HG03342 (cell line): ENCODE data around the gene CXCR5.

ENCODE experiments used
- ATAC-seq: cut with Tn5 transposase; IDR thresholded peaks from one replicate; pipeline ENCODE4 v1.9.1; 2021; ENCODE audit warnings: mild to moderate bottlenecking, moderate library complexity; ENCODE audit not compliant: unreplicated experiment

CXCR5 gene

DNA sequence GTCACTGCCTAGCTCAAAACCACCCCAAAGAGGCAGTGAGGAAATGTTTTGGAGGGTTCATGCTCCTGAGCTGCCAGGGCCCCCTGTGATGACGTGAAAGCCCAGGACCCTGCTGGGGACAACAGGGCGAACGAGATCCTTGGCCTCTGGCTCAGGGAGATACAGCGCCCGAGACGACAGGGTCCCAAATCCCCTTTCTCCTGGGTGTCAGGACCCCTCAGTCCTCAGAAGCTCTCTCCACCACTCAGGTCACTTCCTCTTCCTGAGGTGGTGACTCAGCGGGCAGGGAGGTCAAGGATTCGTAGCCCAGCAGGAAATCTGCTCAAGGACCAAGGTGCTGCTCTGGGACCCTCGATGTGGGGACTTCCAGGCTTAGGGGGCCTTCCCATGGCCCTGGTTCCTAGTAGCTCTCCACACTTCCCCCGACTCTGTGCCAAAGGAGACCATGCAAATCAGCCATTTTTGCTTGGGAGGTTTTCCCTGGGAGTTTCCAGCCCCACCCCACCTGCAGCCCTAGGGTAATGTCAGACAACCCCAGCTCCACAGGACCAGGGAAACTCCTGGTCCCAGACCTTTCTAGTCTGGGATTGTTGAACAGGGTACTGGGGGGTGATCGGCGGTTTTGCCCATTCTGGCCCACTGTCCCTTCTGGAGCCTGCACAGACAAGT is 29.2 kb downstream of the CXCR5 start:
- no peak for ATAC-seq

DNA sequence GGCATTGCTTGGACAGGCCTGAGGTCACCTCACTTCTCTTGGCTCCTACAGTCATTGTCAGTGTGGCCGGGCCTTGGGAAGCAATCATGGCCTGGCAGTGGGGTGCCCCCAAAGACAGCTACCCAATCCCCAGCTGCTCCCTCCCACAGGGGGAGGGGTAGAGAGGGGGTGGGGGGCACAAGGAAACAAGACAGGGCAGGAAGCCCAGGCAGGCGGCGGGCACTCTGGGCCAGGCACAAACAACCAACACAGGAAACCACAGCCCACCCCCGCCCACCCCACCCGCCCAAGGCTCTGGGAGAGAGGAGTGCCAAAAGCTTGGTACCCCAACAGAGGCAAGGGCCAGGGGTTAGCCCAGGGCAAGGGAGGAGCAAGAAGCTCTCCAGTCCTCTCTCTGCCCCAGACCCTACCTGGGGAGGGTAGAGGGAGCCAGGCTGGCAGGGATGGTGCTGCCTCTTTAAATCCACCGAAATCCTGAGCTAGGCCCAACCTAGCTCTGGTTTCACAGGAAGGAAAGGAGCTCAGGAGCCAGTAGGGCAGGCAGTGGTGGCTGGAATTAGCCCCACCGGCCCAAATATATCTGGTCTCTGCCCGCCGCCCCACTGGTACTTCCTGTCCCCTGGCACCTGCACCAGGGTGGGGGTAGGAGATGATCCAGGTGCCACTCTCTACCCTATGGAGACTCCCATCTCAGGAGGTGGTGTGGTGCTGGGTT is 29.9 kb downstream of the CXCR5 start:
- no peak for ATAC-seq

DNA sequence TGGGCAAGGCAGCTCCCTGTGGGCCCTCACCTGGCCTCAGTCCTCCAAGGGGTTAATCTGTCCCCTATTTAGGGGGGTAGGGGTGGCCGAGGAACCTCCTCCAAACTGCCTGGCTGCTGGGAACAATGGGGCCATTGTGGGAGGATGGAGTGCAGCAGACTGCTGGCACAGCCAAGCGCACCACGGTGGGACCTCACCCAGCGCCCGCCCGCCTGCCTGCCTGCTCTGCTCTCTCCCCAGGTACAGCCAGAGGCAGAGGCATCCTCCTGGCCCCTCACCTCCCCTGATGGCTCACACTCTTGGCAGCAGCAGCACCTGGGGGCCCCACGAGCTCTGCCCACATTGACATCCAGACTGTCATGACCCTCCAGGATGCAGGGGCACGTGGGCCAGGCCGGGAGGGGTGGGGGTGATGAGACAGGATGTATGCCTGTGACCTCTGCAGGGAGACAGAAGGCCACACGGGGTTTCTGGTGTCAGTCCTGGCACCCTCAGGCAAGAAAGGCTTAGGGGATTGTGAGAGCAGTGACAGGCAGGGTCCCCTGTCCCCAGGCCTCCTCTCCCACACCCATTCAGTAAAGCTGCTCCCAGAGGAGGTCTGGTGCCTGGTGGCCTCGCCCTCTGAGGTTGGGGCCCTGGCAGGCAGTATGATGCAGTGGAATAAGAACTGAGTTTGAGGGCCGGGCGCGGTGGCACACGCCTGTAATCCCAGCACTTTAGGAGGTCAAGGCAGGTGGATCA is 30.7 kb downstream of the CXCR5 start:
- ATAC-seq = no peak

DNA sequence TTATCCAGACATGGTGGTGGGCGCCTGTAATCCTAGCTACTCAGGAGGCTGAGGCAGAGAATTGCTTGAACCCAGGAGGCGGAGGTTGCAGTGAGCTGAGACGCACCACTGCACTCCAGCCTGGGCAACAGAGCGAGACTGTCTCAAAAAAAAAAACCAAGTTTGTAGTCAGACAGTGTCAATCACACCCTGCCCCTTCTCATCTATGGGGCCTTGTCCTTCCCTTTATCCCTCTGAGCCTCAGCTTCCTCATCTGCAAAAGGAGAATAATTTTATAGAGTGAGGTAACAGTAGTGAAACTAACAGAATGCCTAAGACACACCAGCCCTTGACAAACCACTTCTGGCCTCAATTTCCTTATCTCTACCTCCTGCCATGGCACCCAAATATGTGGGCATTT is 31.3 kb downstream of the CXCR5 start:
- no peak for ATAC-seq

DNA sequence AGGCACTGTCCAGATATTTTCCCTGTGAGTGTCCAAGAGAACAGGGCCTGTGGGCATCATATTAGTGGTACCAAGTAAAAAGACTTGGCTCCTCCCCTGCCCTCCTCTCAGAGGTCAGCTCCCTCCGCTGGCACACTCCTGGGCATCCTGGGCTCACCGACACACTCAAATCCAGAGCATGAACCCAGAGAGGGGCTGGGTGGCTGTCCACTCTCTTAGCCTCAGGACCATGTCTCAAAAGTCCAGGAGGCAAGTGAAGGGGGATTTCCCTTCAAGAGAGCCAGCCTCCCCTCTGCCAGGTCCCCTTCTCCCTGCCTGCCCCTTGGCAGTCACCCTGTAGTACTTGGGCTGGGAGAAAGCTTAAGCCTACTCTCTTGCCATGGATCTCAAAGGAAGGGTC is 31.7 kb downstream of the CXCR5 start:
- ATAC-seq = no peak

DNA sequence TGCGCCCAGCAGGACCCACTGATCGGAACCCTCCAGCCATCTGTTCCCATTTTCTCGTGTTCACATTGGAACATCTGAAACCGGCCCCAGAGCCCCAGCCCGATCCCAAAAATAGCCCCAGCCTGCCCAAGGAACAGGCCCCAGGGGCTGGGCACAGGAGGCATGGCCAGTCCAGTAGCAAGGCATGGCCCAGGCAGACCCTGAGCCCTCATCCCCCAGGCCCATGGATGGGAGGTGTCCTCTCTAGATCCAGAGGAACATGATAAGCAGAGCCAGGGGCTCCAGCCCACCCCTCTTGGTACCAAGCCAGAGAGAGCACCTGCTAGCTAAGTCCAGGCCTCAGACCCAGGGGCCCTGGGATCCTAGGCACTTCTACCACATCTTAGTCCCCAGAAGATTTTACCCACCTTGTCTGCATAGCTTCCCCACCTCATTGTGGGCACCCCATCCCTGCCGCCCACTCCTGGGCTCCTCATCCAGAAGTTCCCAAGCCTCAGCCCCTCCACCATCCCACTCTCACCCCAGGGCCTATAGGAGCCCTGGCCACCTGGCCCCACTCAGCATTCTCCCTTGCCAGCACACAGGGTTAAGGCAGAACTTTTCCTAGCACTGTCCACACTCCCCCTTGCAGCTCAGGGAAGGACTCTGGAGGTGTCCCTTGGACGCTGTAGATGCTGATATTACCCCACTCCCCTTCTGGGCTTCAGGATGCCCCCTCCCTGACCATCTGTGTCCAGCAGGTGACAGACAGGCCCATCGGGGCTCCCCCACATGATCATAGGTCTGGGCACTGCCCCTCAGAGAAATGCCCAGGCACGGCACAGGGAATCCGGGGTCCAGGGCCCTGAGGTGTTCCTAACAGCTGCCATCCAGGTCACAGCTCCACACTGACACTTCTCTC is 32.5 kb downstream of the CXCR5 start:
- ATAC-seq = no peak

DNA sequence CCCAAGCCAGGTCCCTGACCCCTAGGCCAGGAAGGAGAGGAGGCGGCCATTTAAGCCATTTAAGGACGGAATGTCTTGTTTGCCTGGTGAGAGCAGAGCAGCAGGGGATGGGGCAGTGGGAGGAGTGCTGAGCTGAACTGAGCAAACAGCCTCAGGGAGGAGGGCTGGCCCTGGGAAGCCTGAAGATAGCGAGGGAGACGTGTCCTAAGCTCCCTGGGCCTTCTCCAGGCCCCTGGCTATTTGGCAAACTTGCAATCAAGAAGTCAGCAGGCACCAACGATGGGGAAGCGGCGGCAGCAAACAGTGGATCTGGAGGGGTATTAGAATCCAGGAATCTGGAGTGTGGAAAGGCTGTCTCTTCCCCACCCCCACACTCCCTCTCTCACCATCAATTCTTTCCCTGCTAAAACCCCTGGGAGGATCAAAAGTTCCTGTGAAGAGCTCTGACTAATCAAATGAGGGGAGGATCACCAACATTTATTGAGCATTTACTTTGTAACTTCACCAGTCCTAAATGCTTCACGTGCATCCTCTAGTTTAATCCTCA is 33.2 kb downstream of the CXCR5 start:
- no peak for ATAC-seq

DNA sequence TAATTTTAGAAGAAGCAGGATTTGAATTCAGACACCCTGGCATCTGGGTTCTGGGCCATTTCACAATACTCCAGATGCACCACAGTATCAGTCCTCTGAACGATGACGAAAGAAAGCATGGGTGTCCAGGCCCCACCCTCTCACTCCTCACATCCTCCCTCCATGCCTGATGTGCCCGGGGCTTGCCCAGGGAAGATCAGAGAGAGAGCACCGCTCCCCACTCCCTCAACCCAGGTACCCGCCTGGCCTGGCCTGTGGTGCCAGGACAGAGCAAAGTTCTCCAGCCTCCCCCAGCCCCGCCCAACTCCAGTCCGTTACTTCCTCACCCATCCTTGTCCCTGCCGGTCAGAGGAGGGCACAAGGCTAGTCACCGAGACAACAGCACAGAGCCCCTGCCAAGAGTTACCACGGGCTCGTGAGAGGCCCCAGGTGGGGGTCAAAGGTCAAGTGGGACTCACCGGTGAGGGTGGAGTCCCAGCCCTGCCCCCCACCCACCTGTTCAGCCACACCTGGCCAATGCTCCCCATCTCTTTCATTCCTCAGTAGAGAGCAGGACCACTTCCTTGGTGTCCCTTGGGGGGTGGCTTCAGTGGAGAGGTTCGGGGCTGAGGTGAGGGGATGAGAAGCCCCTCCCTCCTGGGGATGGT is 33.9 kb downstream of the CXCR5 start:
- ATAC-seq = no peak

DNA sequence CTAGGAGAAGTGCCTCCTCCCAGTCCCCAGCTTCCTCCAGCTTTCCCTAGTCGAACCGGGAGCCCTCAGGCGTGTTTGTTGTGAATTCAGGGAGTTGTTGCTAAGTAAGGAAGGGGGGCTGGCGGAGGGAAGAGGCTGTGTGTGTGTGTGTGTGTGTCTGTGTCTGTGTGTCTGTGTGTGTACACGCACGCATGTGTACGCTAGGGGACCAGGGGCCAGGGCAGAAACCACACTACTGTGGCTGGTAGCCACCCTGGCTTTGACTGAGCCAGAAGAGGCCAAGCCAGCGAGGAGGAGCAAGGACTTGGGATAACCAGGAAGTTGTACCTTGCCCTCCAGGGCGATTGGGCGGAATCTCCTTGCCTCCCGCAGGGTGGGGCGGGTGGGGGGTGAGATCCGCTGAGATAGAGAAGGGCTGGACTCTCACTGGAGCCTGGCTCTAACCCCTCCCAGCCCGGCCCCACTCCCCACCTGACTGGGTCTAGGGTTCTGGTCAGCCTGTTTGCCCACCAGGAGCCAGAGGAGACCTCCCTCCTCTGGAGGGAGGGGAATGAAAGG is 34.5 kb downstream of the CXCR5 start:
- ATAC-seq = no peak

DNA sequence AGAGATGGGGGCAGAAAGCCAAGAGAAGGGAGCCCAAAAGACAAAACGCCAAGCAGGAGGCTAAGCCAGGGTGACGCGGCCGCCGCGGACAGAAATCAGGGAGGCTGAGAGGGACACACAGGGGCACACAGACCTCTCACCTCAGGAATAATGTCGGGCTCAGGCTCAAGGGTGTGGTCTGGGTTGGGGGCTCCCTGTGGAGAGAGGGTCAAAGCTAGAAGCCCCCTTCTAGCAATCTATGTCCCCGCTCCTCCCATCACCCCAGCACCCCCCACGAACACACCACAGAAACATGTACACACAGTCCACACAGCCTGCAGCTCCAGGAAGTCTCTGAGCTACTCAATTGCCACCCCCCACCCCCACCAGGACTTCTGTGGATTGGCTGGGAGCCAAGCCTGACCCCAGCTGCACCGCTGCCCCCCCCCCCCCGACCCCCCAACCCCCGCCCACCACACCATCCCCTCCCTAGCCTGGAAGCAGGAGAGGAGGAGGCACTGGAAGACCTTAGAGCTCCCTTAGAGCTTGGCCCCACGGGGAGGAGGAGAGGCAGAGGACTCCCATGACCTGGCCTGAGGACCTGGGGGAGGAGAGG is 35.1 kb downstream of the CXCR5 start:
- no peak for ATAC-seq

DNA sequence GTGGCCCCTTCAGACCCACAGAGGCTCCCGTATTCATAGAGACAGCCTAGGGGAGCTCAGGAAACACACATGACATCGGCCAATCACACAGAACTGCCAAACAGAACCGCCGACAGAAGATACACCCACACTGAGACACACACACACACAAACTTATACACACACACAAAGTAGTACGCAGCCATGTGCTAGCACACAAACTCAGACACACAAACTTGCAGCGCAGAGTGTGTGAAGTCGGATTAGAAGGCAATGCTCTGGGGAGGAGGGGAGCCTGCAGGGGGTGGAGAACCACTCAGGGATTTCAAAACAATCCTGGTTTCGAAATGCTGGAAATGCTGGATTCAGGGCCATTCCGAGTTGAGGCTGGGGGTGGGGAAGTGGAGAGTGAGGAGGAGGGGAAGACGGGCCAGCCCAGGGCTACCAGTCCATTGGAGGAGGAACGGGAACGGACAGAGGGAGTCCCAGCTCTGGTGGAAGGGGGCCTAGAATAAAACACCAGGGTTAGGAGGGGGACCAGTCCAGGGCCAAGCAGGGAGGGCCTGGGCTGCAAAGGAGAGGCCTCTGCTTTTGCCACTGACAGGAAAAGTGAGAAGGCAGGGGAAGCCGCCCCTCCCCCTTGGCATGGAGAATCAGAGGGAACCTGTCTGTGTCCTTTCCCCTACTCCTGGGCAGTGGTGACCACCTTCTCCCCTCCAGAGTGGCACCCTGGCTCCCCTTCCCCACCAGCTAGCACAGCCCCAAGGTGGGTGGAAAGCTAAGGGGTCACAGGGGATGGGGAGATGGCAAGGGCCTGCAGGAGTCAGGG is 37.6 kb downstream of the CXCR5 start:
- no peak for ATAC-seq

DNA sequence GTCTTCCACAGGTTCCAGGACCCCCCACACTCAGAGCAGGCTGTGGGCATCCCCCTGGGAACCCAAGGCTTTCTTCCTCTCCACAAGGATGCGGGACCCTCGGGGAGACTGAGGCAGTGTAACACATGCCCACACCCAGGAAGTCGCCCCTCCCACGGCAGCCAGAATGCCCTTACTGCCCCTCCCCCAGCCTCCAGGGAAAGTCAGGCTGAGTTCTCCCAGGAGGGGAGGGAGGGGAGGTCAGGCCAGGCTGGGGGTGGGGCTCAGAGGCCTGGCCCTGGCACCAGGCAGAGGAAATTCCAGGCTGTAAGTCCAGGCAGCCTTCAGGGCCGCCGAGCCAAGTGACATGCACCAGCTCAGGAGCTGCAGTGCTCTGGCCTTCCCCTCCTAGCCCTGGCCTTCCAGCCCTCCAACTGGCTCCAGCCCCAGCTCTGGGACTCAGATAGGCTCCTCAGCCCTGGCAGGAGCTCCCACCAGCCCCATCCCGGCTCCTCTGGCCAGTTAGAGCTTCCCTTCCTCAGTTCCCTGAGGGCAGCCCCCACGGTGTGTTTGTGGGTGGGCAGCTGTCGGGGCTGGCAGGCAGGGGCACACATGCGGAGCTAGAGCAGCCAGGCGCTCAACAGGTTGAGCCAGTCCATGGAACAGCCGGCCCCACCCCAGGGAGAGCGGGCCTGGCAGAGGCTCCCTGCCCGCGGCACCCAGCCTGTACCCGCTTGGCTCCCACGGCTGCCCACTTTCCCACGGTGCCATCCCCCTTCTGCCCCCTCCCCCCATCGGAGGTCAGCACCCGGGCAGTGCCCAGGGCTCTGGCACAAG is 38.4 kb downstream of the CXCR5 start:
- ATAC-seq = no peak

DNA sequence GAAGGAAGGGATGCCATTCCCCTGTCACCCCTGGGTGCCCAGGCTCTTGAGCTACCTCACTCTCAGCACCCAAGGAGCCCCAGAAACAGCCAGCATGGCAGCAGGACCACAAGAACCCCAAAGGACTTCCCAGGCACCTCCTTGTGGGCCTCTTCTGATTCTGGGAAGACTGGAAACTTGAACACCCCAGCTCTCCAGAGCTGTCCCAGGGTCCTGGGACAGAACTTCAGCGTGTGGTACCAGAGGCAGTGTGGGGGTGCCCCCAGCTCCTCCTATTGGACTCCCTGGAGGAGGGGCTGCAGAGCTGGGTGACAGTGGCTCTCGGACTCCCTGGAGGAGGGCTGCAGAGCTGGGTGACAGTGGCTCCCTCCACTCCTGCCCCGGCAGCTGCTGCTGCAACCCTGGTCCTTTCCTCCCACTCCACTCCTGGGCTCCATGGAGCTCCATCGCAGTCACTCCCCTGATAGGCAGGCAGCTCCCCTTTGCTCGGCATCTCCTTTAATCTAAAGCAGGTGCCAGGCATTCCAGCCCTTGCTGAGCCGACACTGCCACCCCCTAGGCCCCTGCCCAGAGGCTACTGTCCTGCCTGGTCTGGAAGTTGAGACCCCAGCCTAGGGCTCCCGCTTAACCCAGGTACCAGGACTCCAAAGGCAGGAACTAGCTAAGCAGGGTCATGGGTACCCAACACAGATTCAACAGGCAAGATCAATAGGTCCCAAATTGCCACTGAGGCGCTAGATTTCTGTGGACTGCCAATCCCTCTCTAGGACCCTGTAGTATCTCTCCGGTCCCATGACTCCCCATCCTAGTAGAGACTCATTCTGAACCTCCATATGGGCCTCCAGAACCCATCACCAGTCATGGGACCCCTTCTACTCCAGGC is 39.3 kb downstream of the CXCR5 start:
- no peak for ATAC-seq

DNA sequence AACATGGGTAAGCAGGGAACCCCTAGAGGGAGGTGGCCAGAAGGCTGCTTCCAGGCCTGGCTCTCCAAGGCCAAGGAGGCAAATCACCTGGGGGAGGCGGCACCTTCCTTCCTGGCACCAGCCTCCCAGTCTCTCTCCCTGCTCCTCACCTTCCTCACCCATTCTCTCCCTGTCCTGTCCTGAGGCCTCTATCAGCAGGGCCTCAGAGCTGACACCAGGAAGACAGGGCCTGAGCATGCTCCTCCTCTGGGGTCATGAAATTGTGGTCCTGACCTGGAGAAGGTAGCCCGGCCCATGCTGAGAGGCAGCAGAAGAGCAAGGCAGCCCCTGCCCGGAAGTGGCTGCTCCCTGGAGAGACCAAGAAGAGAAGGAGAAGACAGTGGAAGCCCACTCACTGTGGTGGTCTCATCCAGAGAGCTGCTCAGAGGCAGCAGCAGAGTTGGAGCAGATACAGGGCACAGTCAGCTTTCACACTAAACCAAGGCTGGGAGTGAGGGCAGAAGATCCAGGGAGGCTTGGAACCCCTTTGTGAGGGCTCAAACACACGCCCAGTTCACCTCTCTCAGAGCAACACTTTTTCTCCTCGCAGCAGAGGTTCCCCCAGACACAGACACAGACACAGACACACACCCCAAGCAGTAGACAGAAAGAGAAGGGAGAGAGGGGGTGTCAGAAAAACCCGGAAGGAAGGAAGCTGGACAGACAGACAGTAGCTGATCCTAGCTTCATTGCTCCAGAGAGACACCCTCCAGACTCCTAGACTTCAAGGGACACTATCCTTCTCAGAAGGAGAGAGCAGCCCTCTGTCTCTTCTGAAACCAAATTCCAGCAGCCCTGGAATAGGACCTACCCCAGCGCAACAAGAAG is 40.3 kb downstream of the CXCR5 start:
- ATAC-seq = no peak

DNA sequence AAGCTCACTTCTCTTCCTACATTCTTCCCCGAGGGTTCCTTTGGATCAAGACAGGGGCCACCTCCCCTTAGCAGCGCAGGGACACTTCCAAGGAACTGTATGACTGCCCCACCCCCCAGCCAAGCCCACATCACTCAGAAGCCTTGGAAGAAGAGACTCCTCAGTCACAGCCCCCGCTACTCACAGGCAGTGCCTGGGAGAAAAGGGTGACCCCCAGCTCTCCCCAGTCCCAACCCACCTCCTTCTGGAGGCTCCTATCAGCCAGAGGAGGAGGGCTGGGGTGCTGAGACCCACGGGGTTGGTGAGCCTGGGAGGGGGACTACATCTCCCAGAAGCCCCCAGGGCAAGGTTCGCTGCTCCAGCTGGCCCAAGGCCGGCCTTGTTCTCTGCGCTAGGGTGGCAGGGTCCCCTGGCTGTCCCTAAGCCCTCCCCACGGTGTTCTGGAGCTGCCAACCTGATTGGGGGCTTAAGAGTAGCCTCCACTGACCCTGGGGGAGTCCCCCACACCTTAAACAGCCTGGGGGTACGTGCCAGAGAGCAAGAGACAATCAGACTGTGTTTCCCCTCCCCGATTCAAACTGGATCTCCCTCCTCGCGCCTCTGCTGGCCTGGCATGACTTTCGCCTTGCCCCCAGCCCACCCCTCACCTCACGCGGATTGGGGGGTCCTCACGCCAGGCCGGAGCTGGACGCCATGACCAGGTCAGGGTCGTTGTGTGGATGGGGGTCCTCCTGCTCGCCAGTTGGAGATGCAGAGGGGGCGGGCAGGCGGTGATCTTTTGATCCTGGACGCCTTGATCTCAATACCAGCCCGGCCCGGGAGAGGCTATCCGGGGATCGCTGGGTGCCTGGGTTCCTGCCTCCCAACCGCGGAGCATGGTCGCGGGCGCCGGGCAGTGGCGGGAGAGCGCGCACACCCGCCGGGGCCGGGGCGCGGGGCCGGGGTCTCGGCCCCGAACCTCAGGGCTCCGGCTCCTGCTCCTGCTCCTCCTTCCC is 41.2 kb downstream of the CXCR5 start:
- no peak for ATAC-seq
